Natural killer cell (primary cell): Measurements from ENCODE around the gene ITGA5. TPM values are rescaled to one million over a fixed set of nuclear protein-coding genes. Genes with fewer than 3 reads are reported as not detected.
A peak's percentile ranks its signal among the peaks of the same experiment; 100 is the strongest.
"Not testable (repeated sequence)": the region's sequence is repeated elsewhere in the genome, so short reads cannot be mapped to it uniquely, and the experiment has no call there.

Experiments used
- ATAC-seq, 3 donors: fragments of 150-1000 bp in 2 of 3; fragments of 200-7000 bp in 1 of 3; cut with Tn5 transposase; 1 replicate in 1 of 3; 2 replicates in 2 of 3; pipeline ENCODE4 v1.10.0; 2021; ENCODE audit warnings: mild to moderate bottlenecking in 2 of 3, moderate library complexity in 2 of 3
- DNase-seq, 2 donors: peaks; one replicate each; pipeline versions ENCODE4 v3.0.0 to v3.0.0-alpha.2; 2013 to 2021; ENCODE audit warnings: mixed read lengths in 1 of 2
- H3K27ac ChIP-seq: one replicate; pipeline ENCODE4 v1.5.1; 2013; ENCODE audit warnings: mild to moderate bottlenecking, low read length
- H3K27me3 ChIP-seq: one replicate; pipeline ENCODE4 v1.6.1; 2013; ENCODE audit warnings: low read length; ENCODE audit not compliant: control insufficient read depth, insufficient read depth
- H3K36me3 ChIP-seq: one replicate; pipeline ENCODE4 v1.6.1; 2013; ENCODE audit warnings: low read length; ENCODE audit not compliant: control insufficient read depth, insufficient read depth
- H3K4me1 ChIP-seq: one replicate; pipeline ENCODE4 v1.6.1; 2013; ENCODE audit warnings: low read length; ENCODE audit not compliant: control insufficient read depth, insufficient read depth
- H3K4me3 ChIP-seq: one replicate; pipeline ENCODE4 v1.5.1; 2013; ENCODE audit warnings: low read length
- H3K9me3 ChIP-seq: one replicate; pipeline ENCODE4 v1.6.1; 2013; ENCODE audit warnings: low read length; ENCODE audit not compliant: control insufficient read depth, insufficient read depth
- H3K27ac Mint-ChIP-seq, 2 donors: one replicate each; pipeline ENCODE4 v1.8.0; 2022; ENCODE audit warnings: mild to moderate bottlenecking in 2 of 2, mixed read lengths in 2 of 2, moderate library complexity in 1 of 2
- H3K27me3 Mint-ChIP-seq, 2 donors: one replicate each; pipeline ENCODE4 v1.8.0; 2022; ENCODE audit warnings: low read depth in 2 of 2, mixed read lengths in 2 of 2
- H3K36me3 Mint-ChIP-seq: one replicate; pipeline ENCODE4 v1.8.0; 2022; ENCODE audit warnings: mixed read lengths
- H3K4me1 Mint-ChIP-seq, 2 donors: one replicate each; pipeline ENCODE4 v1.8.0; 2022; ENCODE audit warnings: mixed read lengths in 2 of 2
- H3K4me3 Mint-ChIP-seq: one replicate; pipeline ENCODE4 v1.8.0; 2022; ENCODE audit warnings: mild to moderate bottlenecking, moderate library complexity, mixed read lengths
- H3K9me3 Mint-ChIP-seq, 2 donors: one replicate each; pipeline ENCODE4 v1.8.0; 2022; ENCODE audit warnings: mixed read lengths in 2 of 2
- WGBS: methylation state at CpG from one replicate; pipeline ENCODE4 v1.1.7; 2013; ENCODE audit warnings: missing lambda C conversion rate; ENCODE audit not compliant: insufficient coverage; 5-methylcytosine and 5-hydroxymethylcytosine counted together
- intact Hi-C: fragments of 100-400 bp; cut with micrococcal nuclease; formaldehyde crosslinking; loops from one replicate; pipeline ENCODE4 v1.14.2; 2022
- total RNA-seq, 4 donors: library from RNA; stranded (reverse); fragments of 120-200 nt in 1 of 4; gene quantifications; one replicate each; pipeline versions ENCODE4 v1.2.3 to v1.2.4, GENCODE V29; 2013 to 2022
- TF ChIP-seq, protein P1 (sequence below): fragments of 200-600 bp; IDR thresholded peaks from one replicate; pipeline ENCODE4 v1.8.0; 2022; ENCODE audit warnings: antibody characterized with exemption

The ITGA5 gene
- total RNA-seq, 3 donors from 2014 or later (not counting 1 experiment from before 2014, with no cell fraction given) = 177 to 232 (median 207) TPM

DNA sequence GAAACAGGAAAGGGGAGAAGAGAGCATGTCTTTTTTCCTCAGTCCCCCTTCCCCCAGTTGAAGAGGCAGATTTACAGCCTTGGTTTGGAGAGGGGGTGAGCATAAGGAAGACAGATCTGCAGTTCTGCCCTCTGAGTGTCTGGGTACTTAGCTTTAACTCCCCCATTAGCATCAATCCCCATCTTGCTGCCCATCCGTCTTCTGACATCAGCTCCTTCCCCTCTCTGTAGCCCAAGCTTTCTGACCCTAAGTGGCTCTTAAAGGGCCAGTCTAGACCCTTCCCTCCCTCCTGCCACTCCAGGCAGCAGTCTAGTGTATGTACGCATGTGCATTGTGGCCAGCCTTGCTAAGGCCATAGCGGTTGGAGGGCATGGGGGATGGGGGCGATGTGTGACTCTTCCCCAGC lies 62.1 kb downstream of the ITGA5 start:
- no peak overlapping the region for H3K4me3 ChIP-seq
- peaks cover 23% of the 10 kb centered on the region for H3K4me1 ChIP-seq
- intact Hi-C loops = no loop called here
- H3K9me3 ChIP-seq = no peaks in the 10 kb centered on the region
- Mint-ChIP-seq H3K9me3 (no peaks in the 10 kb centered on the region), H3K27ac (peak overlapping the region in 1 of 2 donors; percentile 31), H3K27me3 (no peaks in the 10 kb centered on the region), H3K4me3 (no peak overlapping the region), H3K4me1 (peaks cover 0 to 5% of the 10 kb centered on the region in 2 donors), H3K36me3 (no peaks in the 10 kb centered on the region)
- no peak overlapping the region for H3K27ac ChIP-seq
- TF ChIP-seq, protein P1, sequence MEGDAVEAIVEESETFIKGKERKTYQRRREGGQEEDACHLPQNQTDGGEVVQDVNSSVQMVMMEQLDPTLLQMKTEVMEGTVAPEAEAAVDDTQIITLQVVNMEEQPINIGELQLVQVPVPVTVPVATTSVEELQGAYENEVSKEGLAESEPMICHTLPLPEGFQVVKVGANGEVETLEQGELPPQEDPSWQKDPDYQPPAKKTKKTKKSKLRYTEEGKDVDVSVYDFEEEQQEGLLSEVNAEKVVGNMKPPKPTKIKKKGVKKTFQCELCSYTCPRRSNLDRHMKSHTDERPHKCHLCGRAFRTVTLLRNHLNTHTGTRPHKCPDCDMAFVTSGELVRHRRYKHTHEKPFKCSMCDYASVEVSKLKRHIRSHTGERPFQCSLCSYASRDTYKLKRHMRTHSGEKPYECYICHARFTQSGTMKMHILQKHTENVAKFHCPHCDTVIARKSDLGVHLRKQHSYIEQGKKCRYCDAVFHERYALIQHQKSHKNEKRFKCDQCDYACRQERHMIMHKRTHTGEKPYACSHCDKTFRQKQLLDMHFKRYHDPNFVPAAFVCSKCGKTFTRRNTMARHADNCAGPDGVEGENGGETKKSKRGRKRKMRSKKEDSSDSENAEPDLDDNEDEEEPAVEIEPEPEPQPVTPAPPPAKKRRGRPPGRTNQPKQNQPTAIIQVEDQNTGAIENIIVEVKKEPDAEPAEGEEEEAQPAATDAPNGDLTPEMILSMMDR = no peak
- no peak for ATAC-seq
- WGBS = 95% methylated on average over 4 of the region's 4 CpGs
- DNase-seq = no peak
- H3K36me3 ChIP-seq = peaks cover 5% of the 10 kb centered on the region
- no peaks in the 10 kb centered on the region for H3K27me3 ChIP-seq

DNA sequence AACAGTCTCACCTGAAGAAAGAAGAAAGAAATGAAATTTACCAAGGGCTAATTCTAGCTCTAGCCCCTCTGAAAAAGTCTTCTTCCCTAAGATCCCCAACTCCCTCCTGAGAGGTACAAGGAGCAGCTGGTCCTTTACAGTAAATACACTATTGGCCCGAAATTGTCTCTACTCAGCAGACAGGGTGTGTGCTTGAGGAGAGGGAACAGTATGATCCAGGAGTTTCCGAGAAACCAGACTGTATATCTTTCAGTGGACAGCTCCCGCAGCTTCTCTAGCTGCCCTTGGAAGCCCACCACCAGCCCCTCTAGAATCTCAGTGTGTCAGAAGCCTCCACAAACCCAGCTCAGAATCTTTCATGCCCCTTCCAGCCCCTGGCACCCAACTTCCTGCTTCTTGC lies 62.8 kb downstream of the ITGA5 start:
- H3K4me1 ChIP-seq = peaks cover 26% of the 10 kb centered on the region
- ATAC-seq = no peak
- TF ChIP-seq, protein P1 = no peak
- Mint-ChIP-seq H3K36me3 (no peaks in the 10 kb centered on the region), H3K4me3 (peak overlapping the region; percentile 52), H3K27me3 (no peaks in the 10 kb centered on the region), H3K9me3 (no peaks in the 10 kb centered on the region), H3K4me1 (peaks cover 0 to 12% of the 10 kb centered on the region in 2 donors), H3K27ac (peak overlapping the region in 1 of 2 donors; percentile 31)
- H3K4me3 ChIP-seq = no peak overlapping the region
- peaks cover 12% of the 10 kb centered on the region for H3K36me3 ChIP-seq
- WGBS = 97% methylated on average over 3 of the region's 3 CpGs
- H3K27me3 ChIP-seq = no peaks in the 10 kb centered on the region
- intact Hi-C loops = no loop called here
- no peaks in the 10 kb centered on the region for H3K9me3 ChIP-seq
- H3K27ac ChIP-seq = no peak overlapping the region
- no peak for DNase-seq

DNA sequence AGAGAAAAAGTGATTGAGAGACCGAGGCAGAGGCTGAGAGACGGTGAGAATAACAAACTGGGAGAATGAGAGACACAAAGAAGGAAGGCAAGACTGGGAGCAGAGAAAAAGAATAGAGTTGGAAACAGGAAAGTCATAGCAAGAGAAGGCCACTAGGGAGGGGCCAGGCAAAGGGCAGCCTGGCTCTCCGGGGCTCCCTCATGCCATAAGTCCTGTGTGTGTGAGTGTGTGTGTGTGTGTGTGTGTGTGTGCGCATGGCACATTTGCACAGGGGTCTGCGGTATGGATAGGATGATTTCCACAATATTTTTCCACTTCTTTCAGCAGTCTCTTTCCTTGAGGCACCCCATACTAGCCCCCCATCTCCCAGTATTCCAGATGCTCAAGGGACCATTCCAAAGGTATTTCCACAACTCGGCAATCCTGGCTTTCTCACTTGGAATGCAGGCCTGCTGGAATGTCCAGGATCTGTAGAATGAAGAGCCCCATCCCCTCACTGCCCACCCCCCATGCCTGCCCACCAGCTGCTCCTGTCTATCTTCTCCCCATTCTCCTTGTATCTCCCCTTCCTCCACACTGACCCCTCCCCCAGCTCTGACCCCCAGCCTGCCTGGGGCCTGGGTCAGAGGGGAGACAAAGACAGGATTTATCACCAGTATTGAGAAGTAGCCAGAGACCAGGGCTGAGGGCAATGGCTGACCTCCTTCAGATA lies 63.8 kb downstream of the ITGA5 start:
- Histone ChIP-seq H3K4me1 (peaks cover 26% of the 10 kb centered on the region), H3K27me3 (no peaks in the 10 kb centered on the region), H3K4me3 (no peak overlapping the region), H3K27ac (no peak overlapping the region), H3K36me3 (peaks cover 21% of the 10 kb centered on the region), H3K9me3 (no peaks in the 10 kb centered on the region)
- TF ChIP-seq, protein P1 = no peak
- peaks cover 0 to 8% of the 10 kb centered on the region in 2 donors for H3K4me1 Mint-ChIP-seq
- no peaks in the 10 kb centered on the region for H3K9me3 Mint-ChIP-seq
- ATAC-seq (no peak), DNase-seq (no peak)
- H3K4me3 Mint-ChIP-seq = peak overlapping the region; percentile 52
- 90% methylated on average over 6 of the region's 6 CpGs for WGBS
- peak overlapping the region in 1 of 2 donors; percentile 31 for H3K27ac Mint-ChIP-seq
- intact Hi-C loops = no loop called here
- peaks cover 7% of the 10 kb centered on the region for H3K36me3 Mint-ChIP-seq
- H3K27me3 Mint-ChIP-seq = no peaks in the 10 kb centered on the region

DNA sequence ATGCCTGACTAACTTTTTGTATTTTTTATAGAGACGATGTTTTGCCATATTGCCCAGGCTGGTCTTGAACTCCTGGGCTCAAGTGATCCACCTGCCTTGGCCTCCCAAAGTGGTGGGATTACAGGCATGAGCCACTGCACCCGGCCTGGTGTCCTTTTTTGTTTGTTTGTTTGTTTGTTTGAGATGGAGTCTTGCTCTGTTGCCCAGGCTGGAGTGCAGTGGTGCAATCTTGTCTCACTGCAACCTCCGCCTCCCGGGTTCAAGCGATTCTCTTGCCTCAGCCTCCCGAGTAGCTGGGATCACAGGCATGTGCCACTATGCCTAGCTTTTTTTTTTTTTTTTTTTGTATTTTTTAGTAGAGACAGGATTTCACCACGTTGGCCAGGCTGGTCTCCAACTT lies 64.8 kb downstream of the ITGA5 start:
- WGBS = 90% methylated on average over 6 of the region's 7 CpGs
- ATAC-seq, H3K27me3 ChIP-seq: not testable (repeated sequence)

More for the DNA sequence above, 64.8 kb downstream of the ITGA5 start:
- H3K9me3 ChIP-seq, DNase-seq, H3K4me3 Mint-ChIP-seq, H3K4me3 ChIP-seq, H3K9me3 Mint-ChIP-seq, H3K4me1 Mint-ChIP-seq, H3K27ac Mint-ChIP-seq, H3K27ac ChIP-seq, H3K27me3 Mint-ChIP-seq, intact Hi-C loops: not testable (repeated sequence)
- Histone ChIP-seq H3K36me3 (peaks cover 31% of the 10 kb centered on the region), H3K4me1 (peaks cover 18% of the 10 kb centered on the region)
- H3K36me3 Mint-ChIP-seq = peaks cover 17% of the 10 kb centered on the region
